ENCODE measurements around the gene HSD17B12.

DNA sequence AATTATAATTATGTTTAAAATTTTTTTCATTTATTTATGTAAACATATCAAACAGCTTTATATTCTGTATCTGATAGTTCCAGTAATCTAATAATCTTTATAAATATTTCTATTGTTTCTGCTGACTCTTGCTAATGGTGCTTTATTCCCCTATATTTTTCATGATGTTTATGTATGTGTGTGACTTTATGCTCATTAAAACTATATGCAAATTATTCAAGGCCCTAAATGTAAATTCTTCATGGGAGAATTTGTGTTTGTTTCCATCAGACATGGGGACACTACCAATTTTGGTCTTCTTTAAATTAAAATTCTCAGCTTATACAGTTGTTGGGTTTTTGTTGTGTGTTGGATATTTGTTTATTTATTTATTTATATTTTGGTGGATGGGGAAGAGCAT lies 186.4 kb downstream of the HSD17B12 start:
- TF ChIP-seq, protein P1, sequence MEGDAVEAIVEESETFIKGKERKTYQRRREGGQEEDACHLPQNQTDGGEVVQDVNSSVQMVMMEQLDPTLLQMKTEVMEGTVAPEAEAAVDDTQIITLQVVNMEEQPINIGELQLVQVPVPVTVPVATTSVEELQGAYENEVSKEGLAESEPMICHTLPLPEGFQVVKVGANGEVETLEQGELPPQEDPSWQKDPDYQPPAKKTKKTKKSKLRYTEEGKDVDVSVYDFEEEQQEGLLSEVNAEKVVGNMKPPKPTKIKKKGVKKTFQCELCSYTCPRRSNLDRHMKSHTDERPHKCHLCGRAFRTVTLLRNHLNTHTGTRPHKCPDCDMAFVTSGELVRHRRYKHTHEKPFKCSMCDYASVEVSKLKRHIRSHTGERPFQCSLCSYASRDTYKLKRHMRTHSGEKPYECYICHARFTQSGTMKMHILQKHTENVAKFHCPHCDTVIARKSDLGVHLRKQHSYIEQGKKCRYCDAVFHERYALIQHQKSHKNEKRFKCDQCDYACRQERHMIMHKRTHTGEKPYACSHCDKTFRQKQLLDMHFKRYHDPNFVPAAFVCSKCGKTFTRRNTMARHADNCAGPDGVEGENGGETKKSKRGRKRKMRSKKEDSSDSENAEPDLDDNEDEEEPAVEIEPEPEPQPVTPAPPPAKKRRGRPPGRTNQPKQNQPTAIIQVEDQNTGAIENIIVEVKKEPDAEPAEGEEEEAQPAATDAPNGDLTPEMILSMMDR (IDR thresholded peaks at IDR 0.05): no peak
- TF ChIP-seq POLR2A (IDR thresholded peaks at IDR 0.05): no peak

Data from ovary (tissue), 3 donors.